GM12891 (cell line): ENCODE data around the gene CCDC34.

Experiments used
- DNase-seq: peaks from one replicate; pipeline ENCODE4 v3.0.0; 2011; ENCODE audit warnings: low spot score; ENCODE audit not compliant: insufficient read length
- FAIRE-seq: peaks from 2 replicates; lab custom pipeline; 2011; peaks lifted over from hg19 to GRCh38; lab: Jason Lieb, UNC
- PAX5 ChIP-seq: IDR thresholded peaks from 2 replicates; pipeline ENCODE4 v1.6.1; 2011; ENCODE audit warnings: low read length, moderate library complexity, mild to moderate bottlenecking; ENCODE audit not compliant: insufficient read depth, severe bottlenecking
- POLR2A ChIP-seq: IDR thresholded peaks from 2 replicates; pipeline ENCODE4 v1.6.1; 2011; ENCODE audit warnings: low read depth, low read length, control low read depth
- POLR2AphosphoS5 ChIP-seq: IDR thresholded peaks from 2 replicates; pipeline ENCODE4 v1.6.1; 2011; ENCODE audit warnings: low read depth, low read length, control low read depth
- POU2F2 ChIP-seq: IDR thresholded peaks from 2 replicates; pipeline ENCODE4 v1.6.1; 2011; ENCODE audit warnings: low read depth, mild to moderate bottlenecking, control low read depth, low read length, moderate library complexity
- SPI1 ChIP-seq: IDR thresholded peaks from 2 replicates; pipeline ENCODE4 v1.6.1; 2011; ENCODE audit warnings: low read depth, low read length, control low read depth
- TAF1 ChIP-seq: IDR thresholded peaks from 2 replicates; pipeline ENCODE4 v1.6.1; 2011; ENCODE audit warnings: low read depth, low read length, control low read depth

The CCDC34 gene

GRCh38 chr11:27385245-27385644 lies 22.2 kb upstream of the CCDC34 start:
- DNase-seq, result no peak
- TF ChIP-seq POLR2A, result no peak
- no peak for TF ChIP-seq PAX5
- TF ChIP-seq TAF1, result no peak
- no peak for TF ChIP-seq POLR2AphosphoS5
- TF ChIP-seq SPI1, result no peak
- no peak for TF ChIP-seq POU2F2
- FAIRE-seq, result no peak

GRCh38 chr11:27384227-27384626 lies 21.2 kb upstream of the CCDC34 start:
- TF ChIP-seq SPI1 (no peak), TAF1 (no peak), PAX5 (no peak), POLR2A (no peak), POLR2AphosphoS5 (no peak), POU2F2 (no peak)
- DNase-seq (no peak), FAIRE-seq (no peak)

- no peak for FAIRE-seq
- DNase-seq, result no peak
- TF ChIP-seq PAX5, result no peak
These were observed 20.6 kb upstream of the CCDC34 start for GRCh38 chr11:27383645-27384044.

- TF ChIP-seq POLR2A (no peak), POU2F2 (no peak), POLR2AphosphoS5 (no peak), TAF1 (no peak), PAX5 (no peak), SPI1 (no peak)
- peak; percentile 66 for FAIRE-seq
- no peak for DNase-seq
These were observed 18.2 kb upstream of the CCDC34 start for GRCh38 chr11:27381238-27381666.

- DNase-seq, result no peak
- no peak for TF ChIP-seq POLR2AphosphoS5
- TF ChIP-seq TAF1, result no peak
- TF ChIP-seq SPI1, result no peak
- TF ChIP-seq POU2F2, result no peak
- no peak for TF ChIP-seq POLR2A
- no peak for TF ChIP-seq PAX5
- no peak for FAIRE-seq
These were observed 17.8 kb upstream of the CCDC34 start for GRCh38 chr11:27380771-27381170.

- no peak for FAIRE-seq
- no peak for TF ChIP-seq POLR2AphosphoS5
- no peak for TF ChIP-seq POU2F2
- TF ChIP-seq PAX5, result no peak
- TF ChIP-seq TAF1, result no peak
- TF ChIP-seq POLR2A, result no peak
- no peak for TF ChIP-seq SPI1
- no peak for DNase-seq
These were observed 16.4 kb upstream of the CCDC34 start for GRCh38 chr11:27379449-27379848.

GRCh38 chr11:27375370-27375769 lies 12.4 kb upstream of the CCDC34 start:
- TF ChIP-seq POLR2A, result no peak
- no peak for TF ChIP-seq PAX5
- TF ChIP-seq SPI1, result no peak
- TF ChIP-seq POLR2AphosphoS5, result no peak
- TF ChIP-seq POU2F2, result no peak
- no peak for TF ChIP-seq TAF1
- FAIRE-seq (no peak), DNase-seq (no peak)

GRCh38 chr11:27373856-27374602 lies 11.0 kb upstream of the CCDC34 start:
- DNase-seq, result no peak
- TF ChIP-seq TAF1 (no peak), POLR2AphosphoS5 (no peak)
- no peak for FAIRE-seq

GRCh38 chr11:27373392-27373791 lies 10.4 kb upstream of the CCDC34 start:
- FAIRE-seq (no peak), DNase-seq (no peak)
- TF ChIP-seq PAX5, result no peak
- TF ChIP-seq POU2F2, result no peak
- TF ChIP-seq POLR2AphosphoS5, result no peak
- TF ChIP-seq TAF1, result no peak
- no peak for TF ChIP-seq SPI1
- no peak for TF ChIP-seq POLR2A

GRCh38 chr11:27372164-27372563 lies 9.1 kb upstream of the CCDC34 start:
- no peak for FAIRE-seq
- no peak for TF ChIP-seq TAF1
- no peak for TF ChIP-seq POU2F2
- TF ChIP-seq PAX5, result no peak
- TF ChIP-seq POLR2A, result no peak
- no peak for TF ChIP-seq SPI1
- no peak for TF ChIP-seq POLR2AphosphoS5
- no peak for DNase-seq

- DNase-seq (no peak), FAIRE-seq (no peak)
- no peak for TF ChIP-seq SPI1
- no peak for TF ChIP-seq POU2F2
- no peak for TF ChIP-seq POLR2A
- TF ChIP-seq POLR2AphosphoS5, result no peak
- no peak for TF ChIP-seq TAF1
- no peak for TF ChIP-seq PAX5
These were observed 8.5 kb upstream of the CCDC34 start for GRCh38 chr11:27371489-27371888.
